Hematopoietic multipotent progenitor cell treated with erythropoietin and hydrocortisone succinate and interleukin-3 and kit ligand, for 8 days (in vitro differentiated cells): ENCODE data around the gene SH3RF2.

ENCODE experiments used
- DNase-seq: peaks from one replicate; pipeline ENCODE4 v3.0.0-alpha.2; 2015

Gene SH3RF2

GRCh38 chr5:145921211-145921610 is 15.2 kb upstream of the SH3RF2 start:
- no peak for DNase-seq

GRCh38 chr5:145922059-145922458 is 14.3 kb upstream of the SH3RF2 start:
- DNase-seq = no peak

GRCh38 chr5:145923405-145923804 is 13.0 kb upstream of the SH3RF2 start:
- no peak for DNase-seq

GRCh38 chr5:145924849-145925248 is 11.5 kb upstream of the SH3RF2 start:
- DNase-seq = no peak

GRCh38 chr5:145925353-145925752 is 11.0 kb upstream of the SH3RF2 start:
- no peak for DNase-seq

- DNase-seq = no peak
Measured at GRCh38 chr5:145925803-145926202, 10.6 kb upstream of the SH3RF2 start.

- DNase-seq = no peak
Measured at GRCh38 chr5:145931718-145932117, 4.7 kb upstream of the SH3RF2 start.

GRCh38 chr5:145934276-145934675 is 2.1 kb upstream of the SH3RF2 start:
- DNase-seq = no peak

- DNase-seq = no peak
Measured at GRCh38 chr5:145937432-145938250, 1.3 kb downstream of the SH3RF2 start.

GRCh38 chr5:145938776-145939539 is 2.6 kb downstream of the SH3RF2 start:
- DNase-seq = no peak

- DNase-seq = no peak
Measured at GRCh38 chr5:145939540-145940065, 3.2 kb downstream of the SH3RF2 start.

- no peak for DNase-seq
Measured at GRCh38 chr5:145941096-145941447, 4.7 kb downstream of the SH3RF2 start.

GRCh38 chr5:145941448-145942130 is 5.2 kb downstream of the SH3RF2 start:
- DNase-seq = peak; percentile 48

- no peak for DNase-seq
Measured at GRCh38 chr5:145942201-145942600, 5.8 kb downstream of the SH3RF2 start.

- DNase-seq = no peak
Measured at GRCh38 chr5:145942749-145943148, 6.4 kb downstream of the SH3RF2 start.

- DNase-seq = peak; percentile 49
Measured at GRCh38 chr5:145943674-145944121, 7.3 kb downstream of the SH3RF2 start.

GRCh38 chr5:145944328-145944727 is 8.0 kb downstream of the SH3RF2 start:
- DNase-seq = no peak

- DNase-seq = no peak
Measured at GRCh38 chr5:145945620-145946111, 9.3 kb downstream of the SH3RF2 start.

GRCh38 chr5:145946112-145946861 is 9.9 kb downstream of the SH3RF2 start:
- DNase-seq = peak; percentile 28

- no peak for DNase-seq
Measured at GRCh38 chr5:145947581-145947980, 11.2 kb downstream of the SH3RF2 start.

GRCh38 chr5:145948047-145948446 is 11.7 kb downstream of the SH3RF2 start:
- no peak for DNase-seq

- DNase-seq = no peak
Measured at GRCh38 chr5:145948921-145949320, 12.5 kb downstream of the SH3RF2 start.
